GM23338 (cell line): ENCODE results near the gene DPYSL3. TPM values are rescaled to one million over a fixed set of nuclear protein-coding genes. Genes with fewer than 3 reads are reported as not detected.

ENCODE experiments used
- ATAC-seq: fragments of 200-7000 bp; cut with Tn5 transposase; 3 replicates; pipeline ENCODE4 v1.9.1; 2020
- DNase-seq: peaks from one replicate; pipeline ENCODE4 v3.0.0-alpha.2; 2015; ENCODE audit warnings: low spot score
- H2AFZ ChIP-seq: fragments of 200-600 bp; sonication (generic); 2 replicates; pipeline ENCODE4 v1.8.0; 2016; ENCODE audit warnings: antibody characterized with exemption, mild to moderate bottlenecking, moderate library complexity
- H3F3A ChIP-seq: fragments of 200-600 bp; sonication (generic); replicated peaks from 2 replicates; pipeline ENCODE4 v1.8.0; 2017; ENCODE audit warnings: antibody characterized with exemption, mixed run types, low read depth
- H3K27ac ChIP-seq: fragments of 200-600 bp; sonication (generic); 2 replicates; pipeline ENCODE4 v1.6.1; 2016; ENCODE audit warnings: low read depth
- H3K27me3 ChIP-seq: fragments of 200-600 bp; sonication (generic); 2 replicates; pipeline ENCODE4 v1.8.0; 2016; ENCODE audit warnings: mild to moderate bottlenecking, mixed run types, moderate library complexity; ENCODE audit not compliant: insufficient read depth
- H3K36me3 ChIP-seq: fragments of 200-600 bp; sonication (generic); 2 replicates; pipeline ENCODE4 v1.8.0; 2016; ENCODE audit warnings: mild to moderate bottlenecking; ENCODE audit not compliant: insufficient read depth
- H3K4me1 ChIP-seq: fragments of 200-600 bp; sonication (generic); 2 replicates; pipeline ENCODE4 v1.8.0; 2016; ENCODE audit warnings: mild to moderate bottlenecking, moderate library complexity; ENCODE audit not compliant: insufficient read depth
- H3K4me2 ChIP-seq: fragments of 200-600 bp; sonication (generic); 2 replicates; pipeline ENCODE4 v1.7.1; 2017; ENCODE audit warnings: mixed run types
- H3K4me3 ChIP-seq: fragments of 200-600 bp; sonication (generic); 2 replicates; pipeline ENCODE4 v1.6.1; 2016; ENCODE audit warnings: mixed run types
- H3K79me2 ChIP-seq: fragments of 200-600 bp; sonication (generic); replicated peaks from 2 replicates; pipeline ENCODE4 v1.8.0; 2017; ENCODE audit warnings: mild to moderate bottlenecking; ENCODE audit not compliant: insufficient read depth
- H3K9me2 ChIP-seq: fragments of 200-600 bp; sonication (generic); 2 replicates; pipeline ENCODE4 v1.8.0; 2017; ENCODE audit not compliant: insufficient read depth
- H4K20me1 ChIP-seq: fragments of 200-600 bp; sonication (generic); replicated peaks from 2 replicates; pipeline ENCODE4 v1.8.0; 2017; ENCODE audit warnings: mild to moderate bottlenecking; ENCODE audit not compliant: insufficient read depth
- H3K27ac Mint-ChIP-seq: 2 replicates; pipeline ENCODE4 v1.8.0; 2020; ENCODE audit warnings: inconsistent platforms, mild to moderate bottlenecking, moderate library complexity, mixed read lengths
- H3K27me3 Mint-ChIP-seq: 3 replicates; pipeline ENCODE4 v1.8.0; 2022; ENCODE audit warnings: low read depth, mild to moderate bottlenecking, moderate library complexity, mixed read lengths, inconsistent platforms; ENCODE audit not compliant: insufficient read depth, poor library complexity
- H3K36me3 Mint-ChIP-seq: 3 replicates; pipeline ENCODE4 v1.8.0; 2021; ENCODE audit warnings: low read depth, mild to moderate bottlenecking, inconsistent platforms, moderate library complexity, mixed read lengths
- H3K4me1 Mint-ChIP-seq: 3 replicates; pipeline ENCODE4 v1.8.0; 2020; ENCODE audit warnings: mild to moderate bottlenecking, inconsistent platforms, mixed read lengths
- H3K4me3 Mint-ChIP-seq: 3 replicates; pipeline ENCODE4 v1.8.0; 2021; ENCODE audit warnings: moderate library complexity, mild to moderate bottlenecking, inconsistent platforms, mixed read lengths
- H3K9me3 Mint-ChIP-seq: 3 replicates; pipeline ENCODE4 v1.8.0; 2020; ENCODE audit warnings: moderate library complexity, mild to moderate bottlenecking, inconsistent platforms, mixed read lengths
- CREB1 ChIP-seq: fragments of 250-450 bp; sonication (Bioruptor Pico); IDR thresholded peaks from 2 replicates; pipeline ENCODE4 v1.5.0; 2020; ENCODE audit warnings: low read depth, mild to moderate bottlenecking, moderate library complexity
- CTCF ChIP-seq, 2 experiments: fragments of 200-600 bp in 1 of 2; sonication (generic) in 1 of 2; conservative IDR thresholded peaks; 2 replicates each; pipeline versions ENCODE4 v1.5.1 to v1.6.1; 2016 to 2017; ENCODE audit warnings: antibody characterized with exemption in 2 of 2, low read depth in 2 of 2, mild to moderate bottlenecking in 2 of 2, moderate library complexity in 1 of 2
- POLR2AphosphoS5 ChIP-seq: IDR thresholded peaks from 2 replicates; pipeline ENCODE4 v1.6.1; 2016; ENCODE audit warnings: antibody characterized with exemption, low read depth
- REST ChIP-seq: IDR thresholded peaks from one replicate; pipeline ENCODE4 v1.6.1; 2018; ENCODE audit warnings: antibody characterized with exemption; ENCODE audit not compliant: unreplicated experiment
- STAT1 ChIP-seq: IDR thresholded peaks from one replicate; pipeline ENCODE4 v1.6.1; 2016; ENCODE audit warnings: antibody characterized with exemption; ENCODE audit not compliant: unreplicated experiment
- ZNF331 ChIP-seq: fragments of 250-450 bp; sonication (Bioruptor Pico); IDR thresholded peaks from 2 replicates; pipeline ENCODE4 v1.5.0; 2020; ENCODE audit warnings: low read depth, mild to moderate bottlenecking, moderate library complexity
- ZNF462 ChIP-seq: fragments of 250-450 bp; sonication (Bioruptor Pico); IDR thresholded peaks from 2 replicates; pipeline ENCODE4 v1.5.0; 2020; ENCODE audit warnings: mild to moderate bottlenecking, moderate library complexity
- polyA plus RNA-seq: library from polyadenylated mRNA; unstranded; fragments of >200 nt; fragmentation: Nextera tagmentation; extraction: Ambion mirVana; gene quantifications from 2 replicates; pipeline ENCODE4 v1.2.1, GENCODE V29; 2016
- total RNA-seq: library from RNA; depleted of rRNA; stranded (reverse); fragments of >200 nt; shearing (Covaris generic); gene quantifications from 2 replicates; pipeline ENCODE4 v1.2.3, GENCODE V29; 2014

DPYSL3 gene
- total and polyA plus RNA-seq, 2 experiments from 2014 or later, result 97.6 to 455 TPM

- Mint-ChIP-seq H3K36me3 (peaks cover 22% of the 10 kb centered on the region; the same call in 2 of the 3 replicates), H3K4me3 (peak overlapping the region; percentile 94), H3K4me1 (peaks cover 75% of the 10 kb centered on the region), H3K27me3 (peaks cover 8% of the 10 kb centered on the region), H3K9me3 (no peaks in the 10 kb centered on the region; the same call in 2 of the 3 replicates), H3K27ac (0 out of 2 replicates have a peak overlapping the region, but pooled peaks have one; percentile 94)
- Histone ChIP-seq H2AFZ (no peak overlapping the region), H3K79me2 (peaks cover 80% of the 10 kb centered on the region), H3K4me2 (peak overlapping the region; percentile 85), H3F3A (peaks cover 34% of the 10 kb centered on the region), H3K27me3 (no peaks in the 10 kb centered on the region), H4K20me1 (peaks cover 31% of the 10 kb centered on the region), H3K9me2 (no peaks in the 10 kb centered on the region), H3K36me3 (peaks cover 5% of the 10 kb centered on the region; the same call in 1 of the 2 replicates), H3K27ac (peak overlapping the region; percentile 89), H3K4me1 (peaks cover 70% of the 10 kb centered on the region), H3K4me3 (peak overlapping the region; percentile 83)
- TF ChIP-seq STAT1 (no peak), POLR2AphosphoS5 (0 out of 2 replicates have a peak, but pooled peaks have one; percentile 20)
- ATAC-seq (no peak; the same call in 2 of the 3 replicates), DNase-seq (peak; percentile 50)
Observed at GRCh38 chr5:147451193-147451592, 58.7 kb downstream of the DPYSL3 start.

- Histone ChIP-seq H3K79me2 (peaks cover 85% of the 10 kb centered on the region), H4K20me1 (peaks cover 37% of the 10 kb centered on the region), H3K4me3 (peak overlapping the region; percentile 83), H3K4me2 (peak overlapping the region; percentile 85), H3K27me3 (no peaks in the 10 kb centered on the region), H3K4me1 (peaks cover 70% of the 10 kb centered on the region), H3K27ac (peak overlapping the region; percentile 89; the same call in 1 of the 2 replicates), H3K36me3 (peaks cover 5% of the 10 kb centered on the region; the same call in 1 of the 2 replicates), H2AFZ (no peak overlapping the region), H3K9me2 (no peaks in the 10 kb centered on the region), H3F3A (peaks cover 37% of the 10 kb centered on the region)
- peak overlapping the region; percentile 94 for H3K4me3 Mint-ChIP-seq
- DNase-seq (peak; percentile 54), ATAC-seq (no peak)
- peaks cover 28% of the 10 kb centered on the region; the same call in 2 of the 3 replicates for H3K36me3 Mint-ChIP-seq
- TF ChIP-seq ZNF331 (no peak), CREB1 (no peak), CTCF (conservative IDR thresholded peaks at IDR 0.05; ENCODE audit: low read depth in 2 of 2) (peak; percentile 53 to 66), STAT1 (no peak), REST (no peak), ZNF462 (CRISPR knock-in tag) (no peak)
- no peaks in the 10 kb centered on the region; the same call in 2 of the 3 replicates for H3K9me3 Mint-ChIP-seq
- H3K27me3 Mint-ChIP-seq, result peaks cover 8% of the 10 kb centered on the region
- H3K4me1 Mint-ChIP-seq, result peaks cover 73% of the 10 kb centered on the region
- H3K27ac Mint-ChIP-seq, result peak overlapping the region; percentile 37; the same call in 1 of the 2 replicates
Observed at GRCh38 chr5:147450606-147451005, 59.3 kb downstream of the DPYSL3 start.
